GM23338 (cell line): ENCODE data around the gene NDUFA3. TPM values are rescaled to one million over a fixed set of nuclear protein-coding genes. Genes with fewer than 3 reads are reported as not detected.
A peak's percentile ranks its signal among the peaks of the same experiment; 100 is the strongest.
"Not testable (repeated sequence)": the region's sequence is repeated elsewhere in the genome, so short reads cannot be mapped to it uniquely, and the experiment has no call there.

Experiments
- ATAC-seq: fragments of 200-7000 bp; cut with Tn5 transposase; 3 replicates; pipeline ENCODE4 v1.9.1; 2020
- DNase-seq: peaks from one replicate; pipeline ENCODE4 v3.0.0-alpha.2; 2015; ENCODE audit warnings: low spot score
- H2AFZ ChIP-seq: fragments of 200-600 bp; sonication (generic); 2 replicates; pipeline ENCODE4 v1.8.0; 2016; ENCODE audit warnings: antibody characterized with exemption, mild to moderate bottlenecking, moderate library complexity
- H3F3A ChIP-seq: fragments of 200-600 bp; sonication (generic); replicated peaks from 2 replicates; pipeline ENCODE4 v1.8.0; 2017; ENCODE audit warnings: antibody characterized with exemption, mixed run types, low read depth
- H3K27ac ChIP-seq: fragments of 200-600 bp; sonication (generic); 2 replicates; pipeline ENCODE4 v1.6.1; 2016; ENCODE audit warnings: low read depth
- H3K27me3 ChIP-seq: fragments of 200-600 bp; sonication (generic); 2 replicates; pipeline ENCODE4 v1.8.0; 2016; ENCODE audit warnings: mild to moderate bottlenecking, mixed run types, moderate library complexity; ENCODE audit not compliant: insufficient read depth
- H3K36me3 ChIP-seq: fragments of 200-600 bp; sonication (generic); 2 replicates; pipeline ENCODE4 v1.8.0; 2016; ENCODE audit warnings: mild to moderate bottlenecking; ENCODE audit not compliant: insufficient read depth
- H3K4me1 ChIP-seq: fragments of 200-600 bp; sonication (generic); 2 replicates; pipeline ENCODE4 v1.8.0; 2016; ENCODE audit warnings: mild to moderate bottlenecking, moderate library complexity; ENCODE audit not compliant: insufficient read depth
- H3K4me2 ChIP-seq: fragments of 200-600 bp; sonication (generic); 2 replicates; pipeline ENCODE4 v1.7.1; 2017; ENCODE audit warnings: mixed run types
- H3K4me3 ChIP-seq: fragments of 200-600 bp; sonication (generic); 2 replicates; pipeline ENCODE4 v1.6.1; 2016; ENCODE audit warnings: mixed run types
- H3K79me2 ChIP-seq: fragments of 200-600 bp; sonication (generic); replicated peaks from 2 replicates; pipeline ENCODE4 v1.8.0; 2017; ENCODE audit warnings: mild to moderate bottlenecking; ENCODE audit not compliant: insufficient read depth
- H3K9me2 ChIP-seq: fragments of 200-600 bp; sonication (generic); 2 replicates; pipeline ENCODE4 v1.8.0; 2017; ENCODE audit not compliant: insufficient read depth
- H4K20me1 ChIP-seq: fragments of 200-600 bp; sonication (generic); replicated peaks from 2 replicates; pipeline ENCODE4 v1.8.0; 2017; ENCODE audit warnings: mild to moderate bottlenecking; ENCODE audit not compliant: insufficient read depth
- H3K27ac Mint-ChIP-seq: 2 replicates; pipeline ENCODE4 v1.8.0; 2020; ENCODE audit warnings: inconsistent platforms, mild to moderate bottlenecking, moderate library complexity, mixed read lengths
- H3K27me3 Mint-ChIP-seq: 3 replicates; pipeline ENCODE4 v1.8.0; 2022; ENCODE audit warnings: low read depth, mild to moderate bottlenecking, moderate library complexity, mixed read lengths, inconsistent platforms; ENCODE audit not compliant: insufficient read depth, poor library complexity
- H3K36me3 Mint-ChIP-seq: 3 replicates; pipeline ENCODE4 v1.8.0; 2021; ENCODE audit warnings: low read depth, mild to moderate bottlenecking, inconsistent platforms, moderate library complexity, mixed read lengths
- H3K4me1 Mint-ChIP-seq: 3 replicates; pipeline ENCODE4 v1.8.0; 2020; ENCODE audit warnings: mild to moderate bottlenecking, inconsistent platforms, mixed read lengths
- H3K4me3 Mint-ChIP-seq: 3 replicates; pipeline ENCODE4 v1.8.0; 2021; ENCODE audit warnings: moderate library complexity, mild to moderate bottlenecking, inconsistent platforms, mixed read lengths
- H3K9me3 Mint-ChIP-seq: 3 replicates; pipeline ENCODE4 v1.8.0; 2020; ENCODE audit warnings: moderate library complexity, mild to moderate bottlenecking, inconsistent platforms, mixed read lengths
- CTCF ChIP-seq, 2 experiments: fragments of 200-600 bp in 1 of 2; sonication (generic) in 1 of 2; conservative IDR thresholded peaks; 2 replicates each; pipeline versions ENCODE4 v1.5.1 to v1.6.1; 2016 to 2017; ENCODE audit warnings: antibody characterized with exemption in 2 of 2, low read depth in 2 of 2, mild to moderate bottlenecking in 2 of 2, moderate library complexity in 1 of 2
- JUNB ChIP-seq: IDR thresholded peaks from one replicate; pipeline ENCODE4 v1.6.1; 2016; ENCODE audit warnings: antibody characterized with exemption; ENCODE audit not compliant: unreplicated experiment
- NANOG ChIP-seq: IDR thresholded peaks from 2 replicates; pipeline ENCODE4 v1.6.1; 2016; ENCODE audit warnings: antibody characterized with exemption, borderline replicate concordance
- STAT1 ChIP-seq: IDR thresholded peaks from one replicate; pipeline ENCODE4 v1.6.1; 2016; ENCODE audit warnings: antibody characterized with exemption; ENCODE audit not compliant: unreplicated experiment
- ZNF331 ChIP-seq: fragments of 250-450 bp; sonication (Bioruptor Pico); IDR thresholded peaks from 2 replicates; pipeline ENCODE4 v1.5.0; 2020; ENCODE audit warnings: low read depth, mild to moderate bottlenecking, moderate library complexity
- ZNF462 ChIP-seq: fragments of 250-450 bp; sonication (Bioruptor Pico); IDR thresholded peaks from 2 replicates; pipeline ENCODE4 v1.5.0; 2020; ENCODE audit warnings: mild to moderate bottlenecking, moderate library complexity
- polyA plus RNA-seq: library from polyadenylated mRNA; unstranded; fragments of >200 nt; fragmentation: Nextera tagmentation; extraction: Ambion mirVana; gene quantifications from 2 replicates; pipeline ENCODE4 v1.2.1, GENCODE V29; 2016
- total RNA-seq: library from RNA; depleted of rRNA; stranded (reverse); fragments of >200 nt; shearing (Covaris generic); gene quantifications from 2 replicates; pipeline ENCODE4 v1.2.3, GENCODE V29; 2014

NDUFA3 gene
- total and polyA plus RNA-seq, 2 experiments from 2014 or later: 28.4 to 691 TPM

GRCh38 chr19:54099190-54099902 is 3.3 kb upstream of the NDUFA3 start:
- Histone ChIP-seq H3K36me3 (no peaks in the 10 kb centered on the region), H2AFZ (no peak overlapping the region), H4K20me1 (no peaks in the 10 kb centered on the region; the same call in 1 of the 2 replicates), H3K4me1 (peaks cover 11% of the 10 kb centered on the region; the same call in 1 of the 2 replicates), H3K4me2 (no peak overlapping the region), H3K9me2 (no peaks in the 10 kb centered on the region), H3K27me3 (peaks cover 37% of the 10 kb centered on the region), H3K27ac (no peak overlapping the region), H3K79me2 (peaks cover 14% of the 10 kb centered on the region), H3F3A (peaks cover 5% of the 10 kb centered on the region; the same call in 1 of the 2 replicates), H3K4me3 (no peak overlapping the region)
- DNase-seq: no peak
- H3K9me3 Mint-ChIP-seq: peaks cover 5% of the 10 kb centered on the region
- TF ChIP-seq ZNF331 (CRISPR knock-in tag): no peak
- no peak for TF ChIP-seq NANOG
- no peak for TF ChIP-seq JUNB
- no peak overlapping the region for H3K4me3 Mint-ChIP-seq
- peaks cover 41% of the 10 kb centered on the region for H3K27me3 Mint-ChIP-seq
- H3K27ac Mint-ChIP-seq: no peak overlapping the region
- no peak for ATAC-seq
- H3K36me3 Mint-ChIP-seq: no peaks in the 10 kb centered on the region; the same call in 2 of the 3 replicates
- peaks cover 7% of the 10 kb centered on the region for H3K4me1 Mint-ChIP-seq

GRCh38 chr19:54099903-54100255 is 2.8 kb upstream of the NDUFA3 start:
- H3K4me1 Mint-ChIP-seq, H4K20me1 ChIP-seq, H3K27ac ChIP-seq, H3K4me3 ChIP-seq, H3K36me3 ChIP-seq, ATAC-seq, H3K9me3 Mint-ChIP-seq, H3K9me2 ChIP-seq, H3K4me3 Mint-ChIP-seq, DNase-seq, H3K4me2 ChIP-seq, H3F3A ChIP-seq, H2AFZ ChIP-seq, H3K36me3 Mint-ChIP-seq, H3K27ac Mint-ChIP-seq: not testable (repeated sequence)
- Histone ChIP-seq H3K4me1 (peaks cover 11% of the 10 kb centered on the region; the same call in 1 of the 2 replicates), H3K27me3 (peaks cover 31% of the 10 kb centered on the region), H3K79me2 (peaks cover 19% of the 10 kb centered on the region)
- peaks cover 36% of the 10 kb centered on the region for H3K27me3 Mint-ChIP-seq

- Mint-ChIP-seq H3K4me1 (peaks cover 8% of the 10 kb centered on the region), H3K27ac (no peak within 1 kb of the TSS), H3K27me3 (peaks cover 29% of the 10 kb centered on the region), H3K4me3 (peak within 1 kb of the TSS; percentile 56; the same call in 2 of the 3 replicates), H3K9me3 (no peaks in the 10 kb centered on the region; the same call in 1 of the 3 replicates), H3K36me3 (peaks cover 4% of the 10 kb centered on the region)
- no peak for TF ChIP-seq CTCF (conservative IDR thresholded peaks at IDR 0.05; ENCODE audit: low read depth in 2 of 2)
- no peak for TF ChIP-seq STAT1
- TF ChIP-seq ZNF462 (CRISPR knock-in tag): no peak
- Histone ChIP-seq H3K4me3 (no peak within 1 kb of the TSS), H3K4me2 (no peak within 1 kb of the TSS), H3K36me3 (no peaks in the 10 kb centered on the region), H4K20me1 (peaks cover 4% of the 10 kb centered on the region; the same call in 1 of the 2 replicates), H3K79me2 (peaks cover 22% of the 10 kb centered on the region), H3K4me1 (peaks cover 11% of the 10 kb centered on the region; the same call in 1 of the 2 replicates), H3K27ac (no peak within 1 kb of the TSS), H3K27me3 (peaks cover 25% of the 10 kb centered on the region), H3F3A (0 out of 2 replicates have a peak, but pooled peaks cover 5% of the 10 kb centered on the region), H3K9me2 (no peaks in the 10 kb centered on the region), H2AFZ (no peak within 1 kb of the TSS)
- DNase-seq (no peak), ATAC-seq (no peak)
These were observed 2.1 kb upstream of the NDUFA3 start, which contains the start of gene OSCAR for GRCh38 chr19:54100561-54100960. TSS of gene OSCAR (minus strand) at chr19:54100803. CDS start at chr19:54100792, 11 bp downstream.
